ENCODE measurements around the gene NLRP5.

NLRP5 gene

DNA sequence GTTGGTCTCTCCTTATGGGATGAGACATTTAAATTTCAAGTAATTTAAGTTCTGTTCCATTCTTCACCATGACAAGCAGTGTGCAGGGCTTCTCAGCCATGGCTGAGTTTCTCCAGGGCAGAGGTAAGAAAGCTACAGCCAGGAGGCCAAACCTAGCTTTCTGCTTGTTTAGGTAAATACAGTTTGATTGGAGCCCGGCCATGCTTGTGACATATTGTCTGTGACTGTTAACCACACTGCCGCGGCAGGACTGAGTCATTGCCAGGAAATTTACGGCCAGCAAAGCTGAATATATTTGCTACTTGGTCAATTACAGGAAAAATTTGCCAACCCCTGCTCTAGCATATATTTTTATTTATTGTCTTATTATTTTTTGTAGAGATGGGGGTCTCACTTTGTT, 28.2 kb upstream of the NLRP5 start:
- no peak overlapping the region for H3K4me3 ChIP-seq (ENCODE audit: low read depth, low read length)
- peak; percentile 16 for DNase-seq (ENCODE audit: low read depth)
- TF ChIP-seq, protein P1, sequence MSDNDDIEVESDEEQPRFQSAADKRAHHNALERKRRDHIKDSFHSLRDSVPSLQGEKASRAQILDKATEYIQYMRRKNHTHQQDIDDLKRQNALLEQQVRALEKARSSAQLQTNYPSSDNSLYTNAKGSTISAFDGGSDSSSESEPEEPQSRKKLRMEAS (IDR thresholded peaks at IDR 0.05; ENCODE audit: low read depth, low read length), result no peak
- TF ChIP-seq CTCF (IDR thresholded peaks at IDR 0.05; ENCODE audit: low read depth, low read length) (no peak), MYC (IDR thresholded peaks at IDR 0.05; ENCODE audit: low read depth, low read length) (no peak), POLR2A (IDR thresholded peaks at IDR 0.05; ENCODE audit: extremely low read depth, insufficient read length) (no peak)

DNA sequence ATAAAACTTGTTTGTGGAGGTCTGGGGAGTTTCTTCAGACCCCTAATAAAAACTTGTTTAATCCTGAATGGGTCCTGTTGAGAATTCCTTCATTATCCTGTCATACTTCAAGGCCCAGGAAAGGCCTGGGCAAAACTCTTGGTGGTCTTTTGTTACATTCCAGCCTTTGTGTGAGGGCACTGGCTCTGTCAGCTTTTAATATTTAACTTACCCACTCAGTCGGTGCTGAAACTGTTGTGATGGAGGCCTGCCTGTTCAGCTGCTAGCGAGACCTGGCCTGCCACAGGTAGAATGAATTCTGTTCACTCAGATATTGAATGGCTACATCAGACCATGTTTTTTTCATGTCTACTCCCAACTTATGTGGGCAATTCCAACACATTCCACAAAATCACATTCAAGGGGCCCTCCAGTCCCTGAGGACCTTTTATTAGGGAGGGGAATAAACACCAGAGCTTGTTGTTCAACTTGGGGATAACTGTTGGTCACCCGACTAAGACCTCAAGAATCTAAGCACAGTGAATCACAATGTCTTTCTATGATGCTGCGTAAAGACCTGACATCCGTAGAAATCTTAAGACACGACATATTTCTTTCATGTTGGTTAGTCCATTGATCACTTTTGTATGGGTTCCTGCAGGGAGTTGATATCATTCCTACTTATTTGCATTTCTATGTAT, 26.4 kb upstream of the NLRP5 start:
- no peak for DNase-seq (ENCODE audit: low read depth)
- H3K4me3 ChIP-seq (ENCODE audit: low read depth, low read length), result no peak overlapping the region
- TF ChIP-seq CTCF (IDR thresholded peaks at IDR 0.05; ENCODE audit: low read depth, low read length), result no peak
- TF ChIP-seq POLR2A (IDR thresholded peaks at IDR 0.05; ENCODE audit: extremely low read depth, insufficient read length), result no peak
- TF ChIP-seq, protein P1 (IDR thresholded peaks at IDR 0.05; ENCODE audit: low read depth, low read length), result no peak
- TF ChIP-seq MYC (IDR thresholded peaks at IDR 0.05; ENCODE audit: low read depth, low read length), result no peak

DNA sequence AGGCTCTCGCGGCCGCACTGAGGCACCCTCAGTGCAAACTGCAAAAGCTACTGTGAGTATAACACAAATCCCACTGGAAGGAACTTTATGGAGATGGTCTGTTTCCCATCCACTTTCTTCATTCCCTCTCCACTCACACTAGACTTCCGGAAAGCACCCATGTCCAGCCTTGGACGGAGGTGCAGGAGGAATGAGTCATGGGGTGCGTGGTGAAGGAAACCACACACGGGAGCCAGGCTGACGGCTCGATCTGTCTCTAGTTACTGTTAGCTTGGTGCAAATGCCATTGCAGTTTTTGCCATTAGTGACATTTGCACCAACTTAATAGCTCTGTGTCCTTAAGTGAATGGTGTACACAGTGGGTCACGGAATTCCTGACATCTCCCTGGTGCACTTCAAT, 24.4 kb upstream of the NLRP5 start:
- no peak overlapping the region for H3K4me3 ChIP-seq (ENCODE audit: low read depth, low read length)
- TF ChIP-seq MYC (IDR thresholded peaks at IDR 0.05; ENCODE audit: low read depth, low read length), result no peak
- DNase-seq (ENCODE audit: low read depth), result no peak

DNA sequence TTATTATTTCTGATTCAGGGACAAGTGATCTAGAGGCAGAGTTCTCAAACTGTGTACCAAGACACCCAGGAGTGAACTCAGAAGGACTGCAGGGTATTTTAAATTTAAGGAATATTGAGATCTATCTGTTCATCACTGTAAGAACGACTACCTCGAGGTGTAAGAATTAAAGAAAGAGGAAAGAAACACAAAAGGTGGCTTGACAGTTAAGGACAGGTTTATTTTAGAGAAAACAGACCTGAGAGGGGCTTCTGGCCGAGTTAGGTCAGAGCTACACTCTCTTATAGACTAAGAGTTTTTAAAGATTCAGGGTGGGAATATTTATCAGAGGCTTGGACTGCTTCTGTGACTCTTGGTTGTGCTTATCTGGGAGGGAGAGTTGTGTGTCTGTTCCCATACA, 12.6 kb upstream of the NLRP5 start:
- H3K4me3 ChIP-seq (ENCODE audit: low read depth, low read length), result no peak overlapping the region
- TF ChIP-seq CTCF (IDR thresholded peaks at IDR 0.05; ENCODE audit: low read depth, low read length), result no peak
- TF ChIP-seq, protein P1 (IDR thresholded peaks at IDR 0.05; ENCODE audit: low read depth, low read length), result no peak
- TF ChIP-seq POLR2A (IDR thresholded peaks at IDR 0.05; ENCODE audit: extremely low read depth, insufficient read length), result no peak
- no peak for DNase-seq (ENCODE audit: low read depth)

- H3K4me3 ChIP-seq (ENCODE audit: low read depth, low read length), result no peak overlapping the region
- TF ChIP-seq CTCF (IDR thresholded peaks at IDR 0.05; ENCODE audit: low read depth, low read length), result no peak
- TF ChIP-seq MYC (IDR thresholded peaks at IDR 0.05; ENCODE audit: low read depth, low read length), result no peak
- TF ChIP-seq, protein P1 (IDR thresholded peaks at IDR 0.05; ENCODE audit: low read depth, low read length), result no peak
- TF ChIP-seq POLR2A (IDR thresholded peaks at IDR 0.05; ENCODE audit: extremely low read depth, insufficient read length), result no peak
- no peak for DNase-seq (ENCODE audit: low read depth)
These were observed 6.2 kb upstream of the NLRP5 start for GRCh38 chr19:55980415-55980814.

GRCh38 chr19:55985254-55985653, 1.3 kb upstream of the NLRP5 start:
- TF ChIP-seq, protein P1 (IDR thresholded peaks at IDR 0.05; ENCODE audit: low read depth, low read length), result no peak
- TF ChIP-seq MYC (IDR thresholded peaks at IDR 0.05; ENCODE audit: low read depth, low read length) (no peak), CTCF (IDR thresholded peaks at IDR 0.05; ENCODE audit: low read depth, low read length) (no peak), POLR2A (IDR thresholded peaks at IDR 0.05; ENCODE audit: extremely low read depth, insufficient read length) (no peak)
- no peak for DNase-seq (ENCODE audit: low read depth)
- no peak overlapping the region for H3K4me3 ChIP-seq (ENCODE audit: low read depth, low read length)

Data from NB4 (cell line).